Measurements from ENCODE around the gene MANF. TPM values are rescaled to one million over a fixed set of nuclear protein-coding genes. Genes with fewer than 3 reads are reported as not detected.

Gene MANF
- total RNA-seq, result 37.6 TPM

DNA sequence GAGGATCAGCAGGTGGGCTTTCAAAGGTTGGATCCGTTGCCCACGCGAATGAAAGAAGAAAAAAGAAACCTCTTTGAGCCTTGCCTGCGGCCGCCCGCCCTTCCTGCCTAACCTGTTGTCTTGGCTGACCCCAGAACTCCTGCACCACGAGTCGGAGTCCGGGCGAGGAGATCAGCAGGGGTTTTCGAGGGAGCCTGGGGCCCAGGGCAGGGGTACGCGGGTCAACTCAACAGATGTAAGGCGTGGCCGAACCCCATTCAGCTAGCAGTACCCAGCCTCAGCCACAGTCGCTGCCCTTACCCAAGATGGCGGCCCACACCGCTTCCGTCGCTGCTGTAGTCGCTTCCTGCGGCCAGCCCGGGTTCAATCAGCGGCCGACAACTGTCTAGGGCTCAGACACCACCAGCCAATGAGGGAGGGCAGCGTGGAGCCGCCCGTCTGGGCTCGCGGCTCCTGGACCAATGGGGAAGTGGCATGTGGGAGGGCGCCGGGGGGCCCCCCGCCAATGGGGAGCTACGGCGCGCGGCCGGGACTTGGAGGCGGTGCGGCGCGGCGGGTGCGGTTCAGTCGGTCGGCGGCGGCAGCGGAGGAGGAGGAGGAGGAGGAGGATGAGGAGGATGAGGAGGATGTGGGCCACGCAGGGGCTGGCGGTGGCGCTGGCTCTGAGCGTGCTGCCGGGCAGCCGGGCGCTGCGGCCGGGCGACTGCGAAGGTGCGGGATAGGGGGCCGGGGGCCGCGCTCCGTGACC lies at the start of gene MANF:
MANF (plus strand) TSS at position 566 of the 748 bp plus-strand sequence; CDS start at position 618, 52 bp downstream.
- Histone ChIP-seq H3K9me3 (ENCODE audit: control insufficient read depth in 3 of 3, low read length in 3 of 3) (no peaks in the 10 kb centered on the region), H3K27ac (ENCODE audit: low read depth, low read length) (peak within 1 kb of the TSS; percentile 95), H3K4me3 (ENCODE audit: low read length in 3 of 3) (peak within 1 kb of the TSS; percentile 93 to 99 (median 94)), H3K4me1 (ENCODE audit: control insufficient read depth in 3 of 3, insufficient read depth in 3 of 3, low read length in 3 of 3) (peaks cover 25 to 46% (median 29%) of the 10 kb centered on the region in 3 donors), H3K9ac (ENCODE audit: low read depth in 1 of 3, low read length in 3 of 3) (peak within 1 kb of the TSS; percentile 97 to 99 (median 98)), H3K36me3 (ENCODE audit: control insufficient read depth in 3 of 3, insufficient read depth in 3 of 3, low read length in 3 of 3) (peaks cover 12 to 21% (median 17%) of the 10 kb centered on the region in 3 donors), H3K27me3 (ENCODE audit: control insufficient read depth in 3 of 3, insufficient read depth in 3 of 3, low read length in 3 of 3) (no peaks in the 10 kb centered on the region)

GRCh38 chr3:51336261-51336660 lies 48.8 kb upstream of the MANF start:
- peaks cover 0 to 12% (median 7%) of the 10 kb centered on the region in 3 donors for H3K4me1 ChIP-seq (ENCODE audit: control insufficient read depth in 3 of 3, insufficient read depth in 3 of 3, low read length in 3 of 3)
- no peaks in the 10 kb centered on the region for H3K9me3 ChIP-seq (ENCODE audit: control insufficient read depth in 3 of 3, low read length in 3 of 3)
- no peaks in the 10 kb centered on the region for H3K36me3 ChIP-seq (ENCODE audit: control insufficient read depth in 3 of 3, insufficient read depth in 3 of 3, low read length in 3 of 3)
- H3K9ac ChIP-seq (ENCODE audit: low read depth in 1 of 3, low read length in 3 of 3), result no peak overlapping the region
- H3K4me3 ChIP-seq (ENCODE audit: low read length in 3 of 3), result no peak overlapping the region
- no peak overlapping the region for H3K27ac ChIP-seq (ENCODE audit: low read depth, low read length)
- H3K27me3 ChIP-seq (ENCODE audit: control insufficient read depth in 3 of 3, insufficient read depth in 3 of 3, low read length in 3 of 3), result no peaks in the 10 kb centered on the region

- Histone ChIP-seq H3K27me3 (ENCODE audit: control insufficient read depth in 3 of 3, insufficient read depth in 3 of 3, low read length in 3 of 3) (no peaks in the 10 kb centered on the region), H3K9me3 (ENCODE audit: control insufficient read depth in 3 of 3, low read length in 3 of 3) (no peaks in the 10 kb centered on the region), H3K36me3 (ENCODE audit: control insufficient read depth in 3 of 3, insufficient read depth in 3 of 3, low read length in 3 of 3) (no peaks in the 10 kb centered on the region), H3K9ac (ENCODE audit: low read depth in 1 of 3, low read length in 3 of 3) (no peak overlapping the region), H3K4me1 (ENCODE audit: control insufficient read depth in 3 of 3, insufficient read depth in 3 of 3, low read length in 3 of 3) (peaks cover 0 to 12% (median 7%) of the 10 kb centered on the region in 3 donors), H3K27ac (ENCODE audit: low read depth, low read length) (no peak overlapping the region), H3K4me3 (ENCODE audit: low read length in 3 of 3) (no peak overlapping the region)
Observed at GRCh38 chr3:51337666-51338065, 47.4 kb upstream of the MANF start.

DNA sequence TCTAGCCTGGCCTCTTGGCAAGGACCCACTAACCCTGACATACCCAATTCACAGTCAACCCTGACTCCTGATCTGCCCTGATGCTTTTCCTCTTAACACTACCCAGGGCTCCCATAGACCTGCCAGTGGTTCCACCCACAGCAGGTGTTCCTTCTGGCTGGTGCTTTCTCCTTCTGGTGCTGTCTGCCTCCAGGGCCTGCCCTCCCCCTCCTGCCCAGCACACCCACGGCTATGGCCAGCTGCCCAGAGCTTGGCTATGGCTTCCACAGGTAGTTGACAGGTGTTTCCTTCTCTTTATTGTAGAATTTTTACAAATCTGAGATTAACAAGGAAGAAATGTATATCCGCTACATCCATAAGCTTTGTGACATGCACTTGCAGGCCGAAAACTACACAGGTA lies 46.5 kb upstream of the MANF start:
- H3K4me1 ChIP-seq (ENCODE audit: control insufficient read depth in 3 of 3, insufficient read depth in 3 of 3, low read length in 3 of 3), result peaks cover 0 to 12% (median 7%) of the 10 kb centered on the region in 3 donors

DNA sequence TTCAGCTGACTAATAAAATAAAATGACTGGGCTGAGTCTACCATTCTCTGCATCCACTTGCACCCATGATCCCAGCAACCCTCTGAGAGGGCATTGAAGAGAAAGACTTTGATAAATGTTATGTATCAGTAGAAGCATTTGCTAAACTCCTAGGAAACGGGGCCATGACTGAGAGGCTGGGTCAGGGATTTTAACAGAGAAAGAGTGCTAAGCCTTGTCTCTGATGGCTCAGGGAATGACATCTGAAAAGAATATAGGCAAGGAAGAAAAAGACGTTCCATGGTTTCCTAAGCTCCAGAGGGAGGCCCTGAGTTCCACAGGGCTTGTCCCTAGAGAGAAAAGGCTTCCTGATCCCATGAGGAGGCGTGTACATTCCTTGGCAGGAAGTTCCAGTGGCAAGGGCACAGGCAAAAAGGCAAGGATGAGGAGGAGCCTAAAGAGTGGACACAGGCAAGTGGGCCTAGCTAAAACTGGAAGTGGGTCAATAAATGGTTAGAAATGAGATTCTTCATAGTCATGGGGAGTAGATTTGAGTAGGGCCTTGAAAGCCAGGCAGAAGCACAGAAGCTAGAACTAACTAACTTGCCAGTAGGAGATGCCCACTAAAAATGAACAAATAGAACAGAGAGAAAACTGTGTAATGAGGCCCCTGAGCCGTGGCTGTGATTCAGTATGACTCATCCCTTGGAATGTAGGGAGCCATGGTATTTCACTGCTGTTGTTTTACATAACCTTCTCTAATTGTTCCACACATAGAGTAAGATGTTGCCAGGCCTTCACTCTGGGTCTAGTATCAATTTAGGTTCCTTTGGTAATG lies 44.9 kb upstream of the MANF start:
- Histone ChIP-seq H3K4me3 (ENCODE audit: low read length in 3 of 3) (no peak overlapping the region), H3K4me1 (ENCODE audit: control insufficient read depth in 3 of 3, insufficient read depth in 3 of 3, low read length in 3 of 3) (peaks cover 0 to 12% (median 7%) of the 10 kb centered on the region in 3 donors), H3K9ac (ENCODE audit: low read depth in 1 of 3, low read length in 3 of 3) (no peak overlapping the region), H3K27me3 (ENCODE audit: control insufficient read depth in 3 of 3, insufficient read depth in 3 of 3, low read length in 3 of 3) (no peaks in the 10 kb centered on the region), H3K27ac (ENCODE audit: low read depth, low read length) (no peak overlapping the region), H3K36me3 (ENCODE audit: control insufficient read depth in 3 of 3, insufficient read depth in 3 of 3, low read length in 3 of 3) (no peaks in the 10 kb centered on the region), H3K9me3 (ENCODE audit: control insufficient read depth in 3 of 3, low read length in 3 of 3) (no peaks in the 10 kb centered on the region)

More for the DNA sequence above, 46.5 kb upstream of the MANF start:
- H3K27ac ChIP-seq (ENCODE audit: low read depth, low read length), result no peak overlapping the region
- H3K36me3 ChIP-seq (ENCODE audit: control insufficient read depth in 3 of 3, insufficient read depth in 3 of 3, low read length in 3 of 3), result no peaks in the 10 kb centered on the region
- H3K27me3 ChIP-seq (ENCODE audit: control insufficient read depth in 3 of 3, insufficient read depth in 3 of 3, low read length in 3 of 3), result no peaks in the 10 kb centered on the region
- H3K4me3 ChIP-seq (ENCODE audit: low read length in 3 of 3), result no peak overlapping the region
- no peaks in the 10 kb centered on the region for H3K9me3 ChIP-seq (ENCODE audit: control insufficient read depth in 3 of 3, low read length in 3 of 3)
- no peak overlapping the region for H3K9ac ChIP-seq (ENCODE audit: low read depth in 1 of 3, low read length in 3 of 3)

GRCh38 chr3:51340989-51341636 lies 44.0 kb upstream of the MANF start:
- Histone ChIP-seq H3K4me1 (ENCODE audit: control insufficient read depth in 3 of 3, insufficient read depth in 3 of 3, low read length in 3 of 3) (peaks cover 0 to 12% (median 7%) of the 10 kb centered on the region in 3 donors), H3K9ac (ENCODE audit: low read depth in 1 of 3, low read length in 3 of 3) (no peak overlapping the region), H3K36me3 (ENCODE audit: control insufficient read depth in 3 of 3, insufficient read depth in 3 of 3, low read length in 3 of 3) (no peaks in the 10 kb centered on the region), H3K9me3 (ENCODE audit: control insufficient read depth in 3 of 3, low read length in 3 of 3) (no peaks in the 10 kb centered on the region), H3K27ac (ENCODE audit: low read depth, low read length) (no peak overlapping the region), H3K27me3 (ENCODE audit: control insufficient read depth in 3 of 3, insufficient read depth in 3 of 3, low read length in 3 of 3) (no peaks in the 10 kb centered on the region), H3K4me3 (ENCODE audit: low read length in 3 of 3) (no peak overlapping the region)

DNA sequence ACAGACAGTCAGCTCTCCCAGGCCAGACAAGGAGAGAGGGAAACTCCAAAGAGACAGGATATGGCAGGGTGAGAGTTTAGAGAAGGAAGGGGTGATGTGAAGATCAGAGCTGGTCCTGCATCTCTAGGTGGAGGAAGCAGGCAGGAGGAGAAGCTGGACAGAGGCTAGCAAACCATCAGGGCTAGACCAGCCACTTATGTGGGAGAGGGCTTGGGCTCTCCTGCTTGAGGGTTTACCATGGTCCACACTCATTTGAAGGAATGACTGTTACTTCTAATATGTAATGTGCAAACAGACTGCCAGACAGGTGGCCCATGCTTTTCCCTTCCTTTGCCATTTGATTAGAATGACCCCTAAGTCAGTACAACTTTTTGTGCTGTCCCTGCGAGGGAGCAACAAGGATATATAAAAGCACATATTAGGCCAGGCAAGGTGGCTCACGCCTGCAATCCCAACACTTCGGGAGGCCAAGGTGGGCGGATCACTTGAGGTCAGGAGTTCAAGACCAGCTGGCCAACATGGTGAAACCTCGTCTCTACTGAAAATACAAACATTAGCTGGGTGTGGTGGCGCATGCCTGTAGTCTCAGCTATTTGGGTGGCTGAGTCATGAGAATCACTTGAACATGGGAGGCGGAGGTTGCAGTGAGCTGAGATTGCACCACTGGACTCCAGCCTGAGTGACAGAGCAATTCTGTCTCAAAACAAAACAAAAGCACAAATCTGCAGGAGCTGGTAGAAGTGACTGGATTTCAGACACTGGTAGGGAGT lies 41.0 kb upstream of the MANF start:
- H3K4me3 ChIP-seq (ENCODE audit: low read length in 3 of 3), result no peak overlapping the region
- peaks cover 0 to 12% (median 7%) of the 10 kb centered on the region in 3 donors for H3K4me1 ChIP-seq (ENCODE audit: control insufficient read depth in 3 of 3, insufficient read depth in 3 of 3, low read length in 3 of 3)
- peaks cover 0 to 2% (median 0%) of the 10 kb centered on the region in 3 donors for H3K9me3 ChIP-seq (ENCODE audit: control insufficient read depth in 3 of 3, low read length in 3 of 3)
- no peaks in the 10 kb centered on the region for H3K36me3 ChIP-seq (ENCODE audit: control insufficient read depth in 3 of 3, insufficient read depth in 3 of 3, low read length in 3 of 3)
- H3K27ac ChIP-seq (ENCODE audit: low read depth, low read length), result no peak overlapping the region
- no peaks in the 10 kb centered on the region for H3K27me3 ChIP-seq (ENCODE audit: control insufficient read depth in 3 of 3, insufficient read depth in 3 of 3, low read length in 3 of 3)
- no peak overlapping the region for H3K9ac ChIP-seq (ENCODE audit: low read depth in 1 of 3, low read length in 3 of 3)

DNA sequence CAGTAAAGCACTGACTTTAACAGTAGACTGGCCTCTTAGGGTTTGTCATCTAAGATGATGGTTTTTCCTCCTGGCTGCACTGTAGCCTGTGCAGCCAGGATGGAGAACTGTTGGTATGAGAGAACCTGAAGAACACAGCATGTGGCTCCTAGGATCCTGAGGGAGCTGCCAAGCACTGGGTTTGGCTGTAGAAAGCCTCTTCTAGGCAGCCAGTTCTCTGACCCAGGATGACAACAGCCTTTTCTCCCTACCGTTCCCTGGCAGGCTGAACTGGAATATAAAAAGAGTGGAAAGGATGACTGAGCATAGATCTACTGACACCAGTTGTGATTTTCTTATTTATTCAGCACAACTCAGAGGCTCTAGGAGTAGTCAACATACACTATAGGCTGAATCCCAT lies 34.3 kb upstream of the MANF start:
- H3K27me3 ChIP-seq (ENCODE audit: control insufficient read depth in 3 of 3, insufficient read depth in 3 of 3, low read length in 3 of 3), result no peaks in the 10 kb centered on the region
- no peak overlapping the region for H3K9ac ChIP-seq (ENCODE audit: low read depth in 1 of 3, low read length in 3 of 3)
- peaks cover 0 to 2% (median 0%) of the 10 kb centered on the region in 3 donors for H3K9me3 ChIP-seq (ENCODE audit: control insufficient read depth in 3 of 3, low read length in 3 of 3)
- H3K4me3 ChIP-seq (ENCODE audit: low read length in 3 of 3), result no peak overlapping the region
- H3K36me3 ChIP-seq (ENCODE audit: control insufficient read depth in 3 of 3, insufficient read depth in 3 of 3, low read length in 3 of 3), result no peaks in the 10 kb centered on the region
- no peak overlapping the region for H3K27ac ChIP-seq (ENCODE audit: low read depth, low read length)
- no peaks in the 10 kb centered on the region for H3K4me1 ChIP-seq (ENCODE audit: control insufficient read depth in 3 of 3, insufficient read depth in 3 of 3, low read length in 3 of 3)

GRCh38 chr3:51353131-51353530 lies 32.0 kb upstream of the MANF start:
- no peaks in the 10 kb centered on the region for H3K4me1 ChIP-seq (ENCODE audit: control insufficient read depth in 3 of 3, insufficient read depth in 3 of 3, low read length in 3 of 3)
- H3K27me3 ChIP-seq (ENCODE audit: control insufficient read depth in 3 of 3, insufficient read depth in 3 of 3, low read length in 3 of 3), result no peaks in the 10 kb centered on the region
- H3K4me3 ChIP-seq (ENCODE audit: low read length in 3 of 3), result no peak overlapping the region
- no peak overlapping the region for H3K9ac ChIP-seq (ENCODE audit: low read depth in 1 of 3, low read length in 3 of 3)
- H3K27ac ChIP-seq (ENCODE audit: low read depth, low read length), result no peak overlapping the region
- H3K36me3 ChIP-seq (ENCODE audit: control insufficient read depth in 3 of 3, insufficient read depth in 3 of 3, low read length in 3 of 3), result peaks cover 0 to 2% (median 0%) of the 10 kb centered on the region in 3 donors
- H3K9me3 ChIP-seq (ENCODE audit: control insufficient read depth in 3 of 3, low read length in 3 of 3), result peaks cover 0 to 2% (median 0%) of the 10 kb centered on the region in 3 donors
